OCI-LY7 (cell line): ENCODE measurements around the gene NUDT3. TPM values are rescaled to one million over a fixed set of nuclear protein-coding genes. Genes with fewer than 3 reads are reported as not detected.
"Not testable (repeated sequence)": the region's sequence is repeated elsewhere in the genome, so short reads cannot be mapped to it uniquely, and the experiment has no call there.

Source experiments
- BruUV-seq: library from RNA; stranded (reverse); fragments of 400-500 nt; replicated peaks from 2 replicates; lab custom pipeline; 2021; lab: Mats Ljungman, UMichigan
- CTCF ChIA-PET: fragments of 300-600 bp; sonication (Branson Sonifier 250); formaldehyde crosslinking; loops from one replicate; lab custom pipeline; 2022; ENCODE audit warnings: antibody characterized with exemption; ENCODE audit not compliant: unreplicated experiment; lab: Charles Lee
- POLR2A ChIA-PET: fragments of 300-600 bp; sonication (Branson Sonifier 250); formaldehyde crosslinking; loops from one replicate; lab custom pipeline; 2022; ENCODE audit warnings: antibody characterized with exemption; lab: Charles Lee
- DNase-seq: peaks from one replicate; pipeline ENCODE4 v3.0.0-alpha.2; 2015; ENCODE audit warnings: low spot score
- H2AFZ ChIP-seq: fragments of 200-600 bp; sonication (generic), shearing (Covaris generic); 2 replicates; pipeline ENCODE4 v1.6.1; 2014; ENCODE audit warnings: mild to moderate bottlenecking, antibody characterized with exemption, low read length, moderate library complexity
- H3K27ac ChIP-seq: fragments of 200-600 bp; sonication (generic); 2 replicates; pipeline ENCODE4 v1.5.1; 2014; ENCODE audit warnings: mixed run types, low read depth, mild to moderate bottlenecking, moderate library complexity, low read length, inconsistent platforms; ENCODE audit not compliant: poor library complexity, severe bottlenecking
- H3K36me3 ChIP-seq: fragments of 200-600 bp; sonication (generic); 2 replicates; pipeline ENCODE4 v1.6.1; 2014; ENCODE audit warnings: mild to moderate bottlenecking, antibody characterized with exemption, low read length, moderate library complexity, mixed read lengths; ENCODE audit not compliant: insufficient read depth
- H3K4me1 ChIP-seq: fragments of 200-600 bp; sonication (generic); 2 replicates; pipeline ENCODE4 v1.5.1; 2014; ENCODE audit warnings: mild to moderate bottlenecking, low read length; ENCODE audit not compliant: insufficient read depth, poor library complexity, severe bottlenecking
- H3K4me2 ChIP-seq: fragments of 200-600 bp; sonication (generic); 2 replicates; pipeline ENCODE4 v1.6.1; 2014; ENCODE audit warnings: mild to moderate bottlenecking, low read length
- H3K4me3 ChIP-seq: fragments of 200-600 bp; sonication (generic); 2 replicates; pipeline ENCODE4 v1.5.1; 2014; ENCODE audit warnings: mild to moderate bottlenecking, low read depth, low read length; ENCODE audit not compliant: poor library complexity, severe bottlenecking
- H3K79me2 ChIP-seq: fragments of 200-600 bp; sonication (generic); 2 replicates; pipeline ENCODE4 v1.6.1; 2016; ENCODE audit warnings: low read depth, mild to moderate bottlenecking, low read length, moderate library complexity, mixed read lengths; ENCODE audit not compliant: insufficient read depth
- H3K9me2 ChIP-seq: fragments of 200-600 bp; sonication (generic); 2 replicates; pipeline ENCODE4 v1.6.1; 2016; ENCODE audit warnings: mild to moderate bottlenecking, low read length, mixed read lengths; ENCODE audit not compliant: insufficient read depth
- H3K9me3 ChIP-seq: fragments of 200-600 bp; sonication (generic); 2 replicates; pipeline ENCODE4 v1.6.1; 2014; ENCODE audit warnings: mild to moderate bottlenecking, mixed run types, low read length, mixed read lengths
- H4K20me1 ChIP-seq: fragments of 200-600 bp; sonication (generic); 2 replicates; pipeline ENCODE4 v1.6.1; 2014; ENCODE audit warnings: mild to moderate bottlenecking, antibody characterized with exemption, low read length, moderate library complexity, mixed read lengths; ENCODE audit not compliant: insufficient read depth
- CTCF ChIP-seq: fragments of 200-600 bp; sonication (generic); conservative IDR thresholded peaks from 2 replicates; pipeline ENCODE4 v1.5.1; 2014; ENCODE audit warnings: mild to moderate bottlenecking, antibody characterized with exemption, low read length, moderate library complexity, mixed read lengths
- EZH2phosphoT487 ChIP-seq: fragments of 200-600 bp; sonication (generic); IDR thresholded peaks from 2 replicates; pipeline ENCODE4 v1.6.1; 2018; ENCODE audit warnings: low read depth, borderline replicate concordance, mild to moderate bottlenecking, mixed run types, antibody characterized with exemption, low read length, moderate library complexity, mixed read lengths
- intact Hi-C: fragments of 100-400 bp; cut with micrococcal nuclease; formaldehyde crosslinking; loops from one replicate; pipeline ENCODE4 v1.10.0; 2022; ENCODE audit not compliant: unreplicated experiment
- total RNA-seq, 2 experiments: library from RNA; depleted of rRNA in 1 of 2; stranded (reverse); fragments of >200 nt in 1 of 2; shearing (Covaris generic) in 1 of 2; gene quantifications; 2 replicates each; pipeline ENCODE4 v1.2.3, GENCODE V29; 2014 to 2022

The NUDT3 gene
- total RNA-seq, 2 experiments from 2014 or later, result 30.7 to 43.0 TPM

GRCh38 chr6:34412016-34412415 lies 19.5 kb upstream of the NUDT3 start:
- TF ChIP-seq CTCF, result no peak
- TF ChIP-seq EZH2phosphoT487, result no peak
- POLR2A ChIA-PET, result interaction anchor here (0.6 kb wide), 1 partner anchor 8 kb away, joined by 3 read pairs; no protein-coding TSS in a partner anchor
- H3K4me3 ChIP-seq, result no peak overlapping the region
- H3K4me1 ChIP-seq, result no peaks in the 10 kb centered on the region
- CTCF ChIA-PET, result no interaction called here
- BruUV-seq, result no TSS peak
- peaks cover 54% of the 10 kb centered on the region for H3K36me3 ChIP-seq
- no peak overlapping the region for H3K4me2 ChIP-seq
- no peaks in the 10 kb centered on the region for H3K9me2 ChIP-seq
- no peak overlapping the region for H3K27ac ChIP-seq
- H2AFZ ChIP-seq, result no peak overlapping the region
- H3K9me3 ChIP-seq, result no peaks in the 10 kb centered on the region
- DNase-seq, result no peak
- H3K79me2 ChIP-seq, result no peaks in the 10 kb centered on the region
- H4K20me1 ChIP-seq, result no peaks in the 10 kb centered on the region
- intact Hi-C loops, result no loop called here

GRCh38 chr6:34407915-34408314 lies 15.4 kb upstream of the NUDT3 start:
- H3K9me3 ChIP-seq, H3K4me2 ChIP-seq, H3K4me3 ChIP-seq, H3K79me2 ChIP-seq, H3K27ac ChIP-seq, intact Hi-C loops, CTCF ChIA-PET, H2AFZ ChIP-seq, H3K4me1 ChIP-seq, BruUV-seq, H4K20me1 ChIP-seq, H3K9me2 ChIP-seq, DNase-seq: not testable (repeated sequence)
- POLR2A ChIA-PET, result interaction anchor here (0.7 to 0.8 kb wide), 2 partner anchors 45 to 186 kb away, joined by 3 read pairs; no protein-coding TSS in a partner anchor
- peaks cover 21% of the 10 kb centered on the region for H3K36me3 ChIP-seq

GRCh38 chr6:34396518-34396917 lies 4.0 kb upstream of the NUDT3 start:
- Histone ChIP-seq H3K4me1 (peaks cover 16% of the 10 kb centered on the region), H3K9me3 (peaks cover 7% of the 10 kb centered on the region; the same call in 1 of the 2 replicates), H3K36me3 (no peaks in the 10 kb centered on the region), H2AFZ (no peak overlapping the region), H4K20me1 (no peaks in the 10 kb centered on the region), H3K9me2 (no peaks in the 10 kb centered on the region), H3K79me2 (peaks cover 15% of the 10 kb centered on the region), H3K4me3 (no peak overlapping the region), H3K27ac (no peak overlapping the region), H3K4me2 (no peak overlapping the region)
- POLR2A ChIA-PET, result no interaction called here
- no peak for TF ChIP-seq CTCF
- DNase-seq, result no peak
- intact Hi-C loops, result no loop called here
- no TSS peak for BruUV-seq
- CTCF ChIA-PET, result no interaction called here
